Raji (cell line): ENCODE data around the gene TSPAN11.

Experiments
- POLR2A ChIP-seq: IDR thresholded peaks from 2 replicates; pipeline ENCODE4 v1.6.1; 2011; ENCODE audit warnings: low read depth, low read length, control low read depth; ENCODE audit not compliant: insufficient read depth

Gene TSPAN11

GRCh38 chr12:30994274-30994673, 67.7 kb downstream of the TSPAN11 start:
- TF ChIP-seq POLR2A, result no peak

GRCh38 chr12:30996255-30996654, 69.7 kb downstream of the TSPAN11 start:
- TF ChIP-seq POLR2A, result no peak

DNA sequence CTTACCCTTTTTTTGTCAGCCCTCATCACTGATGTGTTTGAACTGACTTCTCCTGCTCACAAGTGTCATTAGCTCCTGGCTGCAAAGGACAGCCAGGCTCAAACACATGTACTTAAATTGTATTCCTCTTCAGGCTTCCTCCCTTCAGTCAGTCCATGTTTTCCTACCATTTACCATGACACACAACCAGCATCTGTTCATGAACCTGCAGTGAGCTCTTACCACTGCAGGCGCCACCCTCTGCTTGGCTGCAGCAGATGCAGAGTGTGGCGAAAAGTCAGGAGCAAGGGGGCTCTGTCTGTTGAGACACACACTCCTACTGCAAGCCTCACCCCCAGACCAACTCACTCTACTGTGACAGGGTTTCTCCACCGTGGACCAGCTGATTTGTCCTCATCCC, 70.2 kb downstream of the TSPAN11 start:
- no peak for TF ChIP-seq POLR2A

GRCh38 chr12:30997685-30998440, 71.3 kb downstream of the TSPAN11 start:
- no peak for TF ChIP-seq POLR2A

DNA sequence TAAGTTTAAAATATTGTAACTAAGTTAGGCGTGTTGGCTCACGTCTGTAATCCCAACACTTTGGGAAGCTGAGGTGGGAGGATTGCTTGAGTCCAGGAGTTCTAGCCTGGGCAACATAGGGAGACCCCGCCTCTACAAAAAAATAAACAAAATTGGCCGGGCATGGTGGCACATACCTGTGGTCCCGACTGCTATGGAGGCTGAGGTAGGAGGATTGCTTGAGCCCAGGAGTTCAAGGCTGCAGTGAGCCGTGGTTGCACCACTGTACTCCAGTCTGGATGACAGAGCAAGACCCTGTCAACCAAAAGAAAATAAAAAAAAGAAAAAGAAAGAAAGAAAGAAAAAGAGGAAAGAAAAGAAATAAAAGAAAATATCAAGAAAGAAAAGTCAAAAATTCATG, 72.5 kb downstream of the TSPAN11 start:
- TF ChIP-seq POLR2A, result no peak

- TF ChIP-seq POLR2A, result no peak
These were observed 73.2 kb downstream of the TSPAN11 start for GRCh38 chr12:30999723-31000122.

GRCh38 chr12:31000751-31001150, 74.2 kb downstream of the TSPAN11 start:
- no peak for TF ChIP-seq POLR2A

DNA sequence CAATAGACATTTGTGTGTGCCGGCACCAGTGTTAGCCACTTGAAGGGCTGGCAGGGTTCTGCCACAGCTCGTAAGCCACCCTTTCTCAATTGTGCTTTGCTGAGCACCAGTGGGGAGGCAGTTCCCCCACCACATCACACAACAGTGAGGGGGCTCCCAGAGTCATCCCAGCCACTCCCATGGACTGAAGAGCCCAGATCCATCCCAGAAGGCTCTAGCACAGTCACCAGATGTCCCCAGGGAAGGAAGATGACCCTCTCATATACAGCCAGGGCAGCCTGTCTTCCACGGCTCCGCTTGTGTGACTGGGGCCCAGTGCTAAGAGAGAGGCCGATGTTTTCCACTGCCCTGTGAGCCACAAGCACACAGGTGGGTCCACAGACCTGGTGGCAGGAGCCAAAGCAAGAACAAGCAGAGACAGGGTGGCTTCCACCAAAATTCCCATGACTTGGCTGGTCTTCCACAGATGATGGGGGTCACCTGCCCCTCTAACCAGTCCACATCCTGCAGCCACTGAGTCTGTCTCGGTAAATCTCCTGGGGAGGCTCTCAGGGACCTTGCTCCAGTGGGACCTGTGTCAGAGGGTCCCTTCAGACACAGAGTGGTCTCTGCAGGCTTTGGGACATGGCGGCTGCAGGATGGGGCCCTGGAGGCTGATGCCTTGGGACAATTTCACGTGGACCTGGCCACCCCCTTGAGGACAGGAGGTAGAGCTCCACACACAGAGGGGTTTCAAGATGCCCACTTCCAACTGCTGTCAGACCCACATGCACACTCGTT, 75.2 kb downstream of the TSPAN11 start:
- no peak for TF ChIP-seq POLR2A

DNA sequence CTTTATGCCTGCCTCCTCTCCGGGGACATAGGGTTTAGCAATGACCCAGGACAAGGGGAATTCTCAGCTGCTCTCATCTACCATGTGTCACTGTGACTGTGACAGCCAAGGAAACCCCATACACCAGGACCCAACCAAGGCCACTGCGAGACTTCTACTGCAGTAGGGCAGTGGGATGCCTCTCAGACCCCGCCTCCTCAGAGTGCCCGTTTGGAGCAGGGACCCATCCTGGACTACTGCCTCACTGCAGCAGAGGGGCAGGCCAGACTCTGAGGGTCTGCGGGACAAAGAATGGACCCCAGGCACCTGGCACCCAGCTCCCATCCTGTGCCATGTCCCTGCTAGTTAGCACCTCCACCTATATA, 75.8 kb downstream of the TSPAN11 start:
- no peak for TF ChIP-seq POLR2A

GRCh38 chr12:31002999-31003398, 76.5 kb downstream of the TSPAN11 start:
- TF ChIP-seq POLR2A, result no peak

GRCh38 chr12:31003861-31004640, 77.5 kb downstream of the TSPAN11 start:
- no peak for TF ChIP-seq POLR2A

- no peak for TF ChIP-seq POLR2A
These were observed 78.1 kb downstream of the TSPAN11 start for GRCh38 chr12:31004666-31005065.

GRCh38 chr12:31005256-31005943, 78.9 kb downstream of the TSPAN11 start:
- no peak for TF ChIP-seq POLR2A

- TF ChIP-seq POLR2A, result no peak
These were observed 79.4 kb downstream of the TSPAN11 start for GRCh38 chr12:31005944-31006361.
